Muscle layer of duodenum (tissue), 2 donors: ENCODE results near the gene SH3GL1.

ENCODE experiments used
- H3K27ac ChIP-seq: one replicate; pipeline ENCODE4 v1.7.0; 2013; ENCODE audit warnings: mild to moderate bottlenecking, low read length
- H3K27me3 ChIP-seq: one replicate; pipeline ENCODE4 v1.7.0; 2013; ENCODE audit warnings: low read depth, mild to moderate bottlenecking, control low read depth, low read length
- H3K36me3 ChIP-seq, 2 donors: one replicate each; pipeline ENCODE4 v1.7.0; 2013; ENCODE audit warnings: low read length in 2 of 2, control low read depth in 1 of 2, mild to moderate bottlenecking in 1 of 2; ENCODE audit not compliant: insufficient read depth in 2 of 2, control insufficient read depth in 1 of 2
- H3K4me1 ChIP-seq, 2 donors: one replicate each; pipeline ENCODE4 v1.7.0; 2013; ENCODE audit warnings: low read length in 2 of 2, mild to moderate bottlenecking in 2 of 2, control low read depth in 1 of 2, moderate library complexity in 1 of 2; ENCODE audit not compliant: insufficient read depth in 2 of 2, control insufficient read depth in 1 of 2
- H3K4me3 ChIP-seq, 2 donors: one replicate each; pipeline ENCODE4 v1.7.0; 2013; ENCODE audit warnings: low read length in 2 of 2, low read depth in 1 of 2, mild to moderate bottlenecking in 1 of 2
- H3K9me3 ChIP-seq, 2 donors: one replicate each; pipeline ENCODE4 v1.7.0; 2013; ENCODE audit warnings: low read length in 2 of 2, control low read depth in 1 of 2, mild to moderate bottlenecking in 1 of 2; ENCODE audit not compliant: control insufficient read depth in 1 of 2
- donor health status: healthy.

The SH3GL1 gene

GRCh38 chr19:4429771-4430171 lies 29.4 kb upstream of the SH3GL1 start:
- H3K9me3 ChIP-seq = no peaks in the 10 kb centered on the region
- no peaks in the 10 kb centered on the region for H3K27me3 ChIP-seq
- peaks cover 5 to 39% of the 10 kb centered on the region in 2 donors for H3K36me3 ChIP-seq
- H3K4me1 ChIP-seq = no peaks in the 10 kb centered on the region
- no peak overlapping the region for H3K27ac ChIP-seq
- H3K4me3 ChIP-seq = no peak overlapping the region

- no peaks in the 10 kb centered on the region for H3K4me1 ChIP-seq
- no peak overlapping the region for H3K27ac ChIP-seq
- H3K4me3 ChIP-seq = no peak overlapping the region
- H3K36me3 ChIP-seq = peaks cover 0 to 39% of the 10 kb centered on the region in 2 donors
- H3K27me3 ChIP-seq = no peaks in the 10 kb centered on the region
- no peaks in the 10 kb centered on the region for H3K9me3 ChIP-seq
Measured at GRCh38 chr19:4429256-4429655, 28.9 kb upstream of the SH3GL1 start.

- no peaks in the 10 kb centered on the region for H3K4me1 ChIP-seq
- H3K9me3 ChIP-seq = no peaks in the 10 kb centered on the region
- peaks cover 0 to 44% of the 10 kb centered on the region in 2 donors for H3K36me3 ChIP-seq
- no peaks in the 10 kb centered on the region for H3K27me3 ChIP-seq
- H3K27ac ChIP-seq = no peak overlapping the region
- H3K4me3 ChIP-seq = no peak overlapping the region
Measured at GRCh38 chr19:4428326-4428975, 28.1 kb upstream of the SH3GL1 start.

DNA sequence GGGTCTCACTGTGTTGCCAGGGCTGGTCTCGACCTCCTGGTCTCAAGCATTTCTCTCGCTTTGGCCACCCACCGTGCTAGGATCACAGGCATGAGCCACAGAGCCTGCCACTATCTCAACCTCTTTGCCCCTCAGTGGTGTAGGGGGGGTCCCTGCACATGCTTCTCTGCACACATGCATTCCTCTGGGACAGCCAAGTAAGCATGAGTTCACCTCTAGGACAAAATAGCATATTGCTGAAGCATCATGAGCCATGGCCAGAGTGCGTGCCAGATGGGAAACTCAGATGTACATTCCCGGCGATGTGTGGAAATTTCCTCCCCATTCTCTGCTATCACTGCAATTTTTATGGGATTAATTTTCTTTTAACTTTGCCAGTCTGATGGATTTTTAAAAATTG lies 25.2 kb upstream of the SH3GL1 start:
- Histone ChIP-seq H3K27me3 (no peaks in the 10 kb centered on the region), H3K27ac (no peak overlapping the region), H3K4me1 (no peaks in the 10 kb centered on the region), H3K9me3 (no peaks in the 10 kb centered on the region), H3K36me3 (peaks cover 0 to 27% of the 10 kb centered on the region in 2 donors), H3K4me3 (no peak overlapping the region)

- Histone ChIP-seq H3K27ac (no peak overlapping the region), H3K27me3 (no peaks in the 10 kb centered on the region), H3K9me3 (no peaks in the 10 kb centered on the region), H3K4me1 (no peaks in the 10 kb centered on the region), H3K4me3 (no peak overlapping the region), H3K36me3 (peaks cover 0 to 13% of the 10 kb centered on the region in 2 donors)
Measured at GRCh38 chr19:4423416-4424126, 23.2 kb upstream of the SH3GL1 start.

GRCh38 chr19:4416268-4416667 lies 15.9 kb upstream of the SH3GL1 start:
- H3K4me1 ChIP-seq = peaks cover 0 to 7% of the 10 kb centered on the region in 2 donors
- H3K36me3 ChIP-seq = peaks cover 0 to 6% of the 10 kb centered on the region in 2 donors
- no peak overlapping the region for H3K4me3 ChIP-seq
- no peaks in the 10 kb centered on the region for H3K27me3 ChIP-seq
- no peaks in the 10 kb centered on the region for H3K9me3 ChIP-seq
- H3K27ac ChIP-seq = no peak overlapping the region

DNA sequence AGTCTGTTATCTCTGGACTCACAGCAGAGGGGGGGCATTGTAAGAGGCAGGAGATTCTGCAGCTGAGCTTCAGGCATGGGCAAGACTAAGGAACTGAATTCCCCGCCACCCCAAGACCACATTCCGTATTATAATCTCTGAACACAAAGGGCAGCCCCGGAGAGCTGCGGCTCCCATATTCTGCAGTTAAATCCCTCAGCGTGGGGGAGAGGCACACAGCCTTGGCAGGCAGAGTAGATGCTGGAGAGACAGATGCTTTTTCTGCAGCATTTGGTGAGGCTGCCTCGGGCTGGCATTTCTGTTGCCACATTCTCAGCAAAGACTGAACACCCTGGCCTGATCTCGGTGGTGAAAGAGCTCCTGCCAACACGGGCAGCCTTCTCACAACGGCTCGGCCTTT lies 15.0 kb upstream of the SH3GL1 start:
- Histone ChIP-seq H3K27me3 (no peaks in the 10 kb centered on the region), H3K36me3 (peaks cover 0 to 6% of the 10 kb centered on the region in 2 donors), H3K27ac (no peak overlapping the region), H3K4me3 (no peak overlapping the region), H3K9me3 (no peaks in the 10 kb centered on the region), H3K4me1 (peaks cover 0 to 7% of the 10 kb centered on the region in 2 donors)

DNA sequence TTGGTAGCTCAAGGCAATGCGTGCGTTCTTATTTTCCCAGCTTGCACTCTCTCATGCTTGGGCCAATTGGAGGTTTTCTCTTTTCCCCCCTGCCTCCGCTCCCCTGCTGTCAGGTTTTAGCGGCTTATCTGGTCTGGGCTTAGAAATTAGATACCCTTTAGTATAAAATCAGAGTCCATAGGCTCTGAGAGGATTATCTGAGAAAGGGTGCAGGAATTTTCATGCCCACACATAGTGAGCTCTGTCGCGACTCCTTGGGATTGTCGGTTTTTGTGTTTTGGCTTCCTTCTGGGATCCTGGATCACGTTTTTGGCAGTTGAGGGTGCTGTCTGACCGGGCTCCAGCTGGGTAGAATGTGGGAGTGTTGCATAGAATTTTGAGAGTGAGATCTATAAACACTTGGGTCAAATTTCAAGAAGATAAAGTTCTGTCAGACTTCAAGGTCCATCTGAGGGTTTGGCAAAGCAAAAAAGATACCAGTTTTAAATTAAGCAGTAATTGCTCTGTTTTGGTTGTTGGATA lies 14.5 kb upstream of the SH3GL1 start:
- Histone ChIP-seq H3K4me3 (no peak overlapping the region), H3K27me3 (no peaks in the 10 kb centered on the region), H3K27ac (no peak overlapping the region), H3K36me3 (peaks cover 2 to 9% of the 10 kb centered on the region in 2 donors), H3K4me1 (peaks cover 0 to 7% of the 10 kb centered on the region in 2 donors), H3K9me3 (no peaks in the 10 kb centered on the region)

DNA sequence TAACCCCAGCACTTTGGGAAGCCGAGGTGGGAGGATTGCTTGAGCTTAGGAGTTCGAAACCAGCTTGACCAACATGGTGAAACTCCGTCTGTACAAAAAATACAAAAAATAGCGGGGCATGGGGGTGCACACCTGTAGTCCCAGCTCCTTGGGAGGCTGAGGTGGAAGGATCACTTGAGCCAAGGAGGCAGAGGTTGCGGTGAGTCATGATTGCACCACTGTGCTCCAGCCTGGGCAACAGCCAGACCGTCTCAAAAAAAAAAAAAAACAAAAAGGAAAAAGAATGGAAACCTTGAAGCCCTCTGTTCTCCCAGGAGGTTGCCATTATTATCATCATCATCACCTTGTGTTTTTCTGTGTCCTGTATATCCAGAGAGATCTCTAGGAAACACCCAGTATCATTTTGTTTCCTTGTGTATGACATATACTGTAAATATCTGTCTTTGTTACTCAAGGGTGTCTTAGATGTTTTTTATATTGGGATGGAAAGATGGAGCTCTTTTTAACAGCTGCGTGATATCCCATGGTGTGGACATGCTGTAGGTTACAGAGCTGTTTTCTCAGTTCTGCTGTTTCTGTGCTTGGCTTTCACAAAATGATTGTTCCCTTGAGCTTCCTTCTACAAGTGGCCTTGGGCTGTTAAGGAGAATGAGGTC lies 13.9 kb upstream of the SH3GL1 start:
- no peak overlapping the region for H3K27ac ChIP-seq

GRCh38 chr19:4413588-4413987 lies 13.2 kb upstream of the SH3GL1 start:
- H3K4me3 ChIP-seq = no peak overlapping the region
- H3K27ac ChIP-seq = no peak overlapping the region
- no peaks in the 10 kb centered on the region for H3K27me3 ChIP-seq
- H3K4me1 ChIP-seq = peaks cover 0 to 7% of the 10 kb centered on the region in 2 donors
- peaks cover 10 to 17% of the 10 kb centered on the region in 2 donors for H3K36me3 ChIP-seq
- no peaks in the 10 kb centered on the region for H3K9me3 ChIP-seq

More for the DNA sequence above, 13.9 kb upstream of the SH3GL1 start:
- Histone ChIP-seq H3K4me3 (no peak overlapping the region), H3K36me3 (peaks cover 5 to 14% of the 10 kb centered on the region in 2 donors), H3K27me3 (no peaks in the 10 kb centered on the region), H3K9me3 (no peaks in the 10 kb centered on the region), H3K4me1 (peaks cover 0 to 7% of the 10 kb centered on the region in 2 donors)
